Measurements from ENCODE around the gene APC2.
"Not testable (repeated sequence)": the region's sequence is repeated elsewhere in the genome, so short reads cannot be mapped to it uniquely, and the experiment has no call there.

The APC2 gene

DNA sequence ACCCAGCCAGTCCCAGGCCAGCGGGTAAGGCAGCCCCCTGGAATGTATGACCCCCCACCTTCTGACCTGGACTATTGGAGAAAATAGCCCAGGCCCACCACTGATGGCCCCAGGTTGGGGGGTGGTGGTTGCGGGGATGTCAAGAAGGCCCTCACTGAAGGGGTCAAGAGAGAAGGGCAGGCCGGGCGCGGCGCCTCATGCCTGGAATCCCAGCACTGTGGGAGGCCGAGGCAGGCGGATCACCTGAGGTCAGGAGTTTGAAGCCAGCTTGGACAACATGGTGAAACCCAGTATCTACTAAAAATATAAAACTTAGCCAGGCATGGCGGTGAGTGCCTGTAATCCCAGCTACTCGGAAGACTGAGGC lies 64.4 kb downstream of the APC2 start:
- DNase-seq: no peak

DNA sequence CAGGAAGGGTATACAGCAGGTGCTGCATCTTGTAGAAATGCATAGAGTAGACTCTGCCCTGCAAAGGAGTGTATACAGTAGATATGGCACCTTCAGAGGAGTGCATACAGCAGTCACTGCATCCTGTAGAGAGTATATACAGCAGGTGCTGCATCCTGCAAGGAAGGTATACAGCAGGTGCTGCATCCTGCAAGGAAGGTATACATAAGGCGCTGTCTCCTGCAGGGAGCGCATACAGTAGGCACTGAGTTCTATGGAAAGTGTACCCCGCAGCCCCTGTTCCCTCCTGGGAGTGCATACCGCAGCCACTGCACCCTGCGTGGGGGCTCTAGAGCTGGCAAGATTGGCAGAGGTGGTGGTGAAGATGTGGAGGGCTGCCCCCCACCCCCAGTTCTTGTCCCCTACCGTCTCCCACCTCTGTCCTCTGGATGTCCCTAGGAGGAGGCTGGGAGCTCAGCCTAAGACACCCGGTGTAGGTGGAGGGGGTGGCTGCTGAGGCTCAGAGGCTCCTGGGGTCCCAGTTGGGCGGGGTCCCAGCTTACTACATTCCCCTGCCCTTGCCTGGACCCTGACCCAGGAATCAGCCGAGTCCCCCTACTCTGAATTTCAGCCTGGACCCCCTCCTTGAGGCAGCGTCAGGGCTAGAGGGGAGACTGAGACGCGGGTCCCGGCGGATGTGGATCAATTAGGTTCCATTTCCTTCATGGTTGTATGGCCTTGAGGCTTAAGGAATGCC lies 65.2 kb downstream of the APC2 start:
- DNase-seq: no peak

DNA sequence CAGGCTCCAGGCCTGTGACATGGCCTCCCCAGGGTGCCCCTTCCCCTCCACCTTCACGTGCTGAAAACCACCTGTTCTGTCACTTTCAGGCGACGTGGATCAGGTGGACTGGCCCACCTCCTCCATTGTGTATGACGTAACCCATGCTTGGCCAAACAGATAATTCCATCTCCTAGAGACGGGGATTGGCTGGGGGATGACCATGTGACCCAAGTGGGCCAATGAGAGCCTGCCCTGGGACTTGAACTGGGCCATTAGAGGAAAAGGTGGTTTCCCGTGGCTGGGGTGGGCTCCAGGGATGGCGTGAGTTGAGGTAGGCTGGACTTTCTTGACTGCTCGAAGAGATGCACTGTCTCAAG lies 66.5 kb downstream of the APC2 start:
- DNase-seq: no peak

DNA sequence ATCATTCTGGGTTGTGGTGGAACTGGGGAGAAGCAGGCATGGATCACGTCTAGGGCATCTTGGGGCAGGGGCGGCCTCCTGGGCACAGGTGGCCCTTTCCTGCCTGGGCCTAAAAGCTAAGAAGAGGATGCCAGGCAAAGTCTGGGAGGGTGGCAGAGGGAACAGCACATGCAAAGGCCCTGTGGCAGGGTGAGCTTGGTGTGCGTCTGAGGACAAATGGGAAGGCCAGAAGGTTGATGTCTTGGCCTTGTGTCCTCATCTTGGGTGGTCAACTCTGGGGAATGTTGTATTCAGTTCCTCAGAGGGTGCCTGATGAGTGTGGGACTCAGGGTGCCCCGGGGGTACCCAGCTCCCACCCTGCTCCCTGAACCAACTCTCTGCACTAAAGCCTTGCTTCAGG lies 68.5 kb downstream of the APC2 start:
- DNase-seq: no peak

- DNase-seq: not testable (repeated sequence)
Observed at GRCh38 chr19:1519802-1520201, 69.9 kb downstream of the APC2 start.

- no peak for DNase-seq
Observed at GRCh38 chr19:1520203-1520780, 70.4 kb downstream of the APC2 start.

DNA sequence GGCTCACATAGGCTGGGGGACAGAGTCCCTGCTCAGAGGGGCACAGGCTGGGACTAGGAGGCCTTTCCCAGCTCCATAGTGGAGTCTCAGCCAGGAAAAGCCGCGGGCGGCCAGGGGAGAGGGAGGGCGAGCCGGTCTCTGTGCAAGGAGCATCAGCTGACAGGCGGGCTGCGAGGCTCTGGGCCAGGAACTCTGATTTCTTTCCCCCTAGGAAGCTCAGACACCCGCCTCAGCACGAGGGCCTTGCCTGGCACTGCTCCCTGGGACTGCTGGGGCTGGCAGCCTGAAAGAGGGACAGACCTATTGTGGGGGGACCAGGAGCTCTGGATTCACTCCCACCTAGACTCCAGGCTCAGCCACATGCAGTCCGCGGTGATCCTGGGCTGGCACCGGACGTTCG lies 71.7 kb downstream of the APC2 start:
- DNase-seq: no peak

GRCh38 chr19:1522061-1522460 lies 72.1 kb downstream of the APC2 start:
- DNase-seq: no peak

GRCh38 chr19:1522838-1523237 lies 72.9 kb downstream of the APC2 start:
- DNase-seq: no peak

Data from effector CD4-positive, alpha-beta T cell (primary cell).